HepG2 (cell line): ENCODE data around the gene PTPRU. TPM values are rescaled to one million over a fixed set of nuclear protein-coding genes. Genes with fewer than 3 reads are reported as not detected.

Experiments
- ATAC-seq: fragments of 200-7000 bp; cut with Tn5 transposase; 3 replicates; pipeline ENCODE4 v1.9.1; 2020; ENCODE audit warnings: mild to moderate bottlenecking, moderate library complexity
- BruUV-seq: library from RNA; stranded (reverse); fragments of 400-500 nt; replicated peaks from 2 replicates; lab custom pipeline; 2021; lab: Mats Ljungman, UMichigan
- CTCF ChIA-PET: fragments of 300-600 bp; formaldehyde crosslinking; extraction: SDS; loops from one replicate; lab custom pipeline; 2021; ENCODE audit warnings: low total read pairs, inconsistent platforms, low intra/inter-chr PET ratio; lab: Yijun Ruan, JAX
- POLR2A ChIA-PET: fragments of 350-600 bp; sonication (Branson Sonifier 250); formaldehyde crosslinking; loops from one replicate; lab custom pipeline; 2020; ENCODE audit warnings: antibody characterized with exemption, inconsistent platforms; lab: Yijun Ruan, JAX
- DNase-seq: peaks from one replicate; pipeline ENCODE4 v3.0.0-alpha.2; 2015; ENCODE audit warnings: low spot score
- FAIRE-seq: peaks from 3 replicates; lab custom pipeline; 2011; peaks lifted over from hg19 to GRCh38; lab: Jason Lieb, UNC
- H2AFZ ChIP-seq: one replicate; pipeline ENCODE4 v1.6.1; 2011; ENCODE audit warnings: low read length, inconsistent platforms
- H3K27ac ChIP-seq: fragments of 300-600 bp; 3 replicates; pipeline ENCODE4 v1.8.0; 2011; ENCODE audit warnings: mixed run types, mild to moderate bottlenecking, mixed read lengths, low read length, inconsistent platforms; ENCODE audit not compliant: insufficient read depth; ENCODE audit errors: extremely low read length
- H3K27me3 ChIP-seq, 2 experiments: fragments of 200-600 bp in 1 of 2; 2 replicates in 1 of 2; 3 replicates in 1 of 2; pipeline versions ENCODE4 v1.6.0 to v1.8.0; 2011; ENCODE audit warnings: low read length in 2 of 2, mild to moderate bottlenecking in 2 of 2, moderate library complexity in 2 of 2, inconsistent platforms in 1 of 2; ENCODE audit not compliant: insufficient read depth in 2 of 2, control insufficient read depth in 1 of 2
- H3K36me3 ChIP-seq, 2 experiments: fragments of 200-600 bp in 1 of 2; replicated peaks in 1 of 2; 2 replicates in 1 of 2; 3 replicates in 1 of 2; pipeline versions ENCODE4 v1.5.1 to v1.8.0; 2011; ENCODE audit warnings: low read length in 2 of 2, inconsistent platforms in 1 of 2; ENCODE audit not compliant: insufficient read depth in 2 of 2, control insufficient read depth in 1 of 2
- H3K4me1 ChIP-seq: 2 replicates; pipeline ENCODE4 v1.5.1; 2012; ENCODE audit warnings: low read length, inconsistent platforms; ENCODE audit not compliant: insufficient read depth
- H3K4me2 ChIP-seq: 2 replicates; pipeline ENCODE4 v1.6.0; 2011; ENCODE audit warnings: low read depth, low read length, inconsistent platforms
- H3K4me3 ChIP-seq, 3 experiments: fragments of 200-600 bp in 1 of 3; sonication (generic), shearing (Covaris generic) in 1 of 3; replicated peaks in 1 of 3; 2 replicates each; pipeline ENCODE4 v1.5.1; 2011 to 2016; ENCODE audit warnings: low read length in 3 of 3, inconsistent platforms in 2 of 3, low read depth in 2 of 3, mild to moderate bottlenecking in 2 of 3, control low read depth in 1 of 3, mixed read lengths in 1 of 3; ENCODE audit not compliant: insufficient read depth in 1 of 3
- H3K79me2 ChIP-seq: one replicate; pipeline ENCODE4 v1.6.1; 2011; ENCODE audit warnings: low read length, inconsistent platforms; ENCODE audit not compliant: insufficient read depth
- H3K9ac ChIP-seq: 2 replicates; pipeline ENCODE4 v1.6.0; 2011; ENCODE audit warnings: mild to moderate bottlenecking, low read depth, low read length, inconsistent platforms; ENCODE audit not compliant: insufficient read depth
- H3K9me3 ChIP-seq: 2 replicates; pipeline ENCODE4 v1.5.1; 2012; ENCODE audit warnings: mild to moderate bottlenecking, low read length
- H4K20me1 ChIP-seq: 2 replicates; pipeline ENCODE4 v1.6.0; 2011; ENCODE audit warnings: inconsistent platforms, mild to moderate bottlenecking, low read length, moderate library complexity; ENCODE audit not compliant: insufficient read depth
- AGO2 ChIP-seq: fragments of 200-400 bp; formaldehyde crosslinking; optimal IDR thresholded peaks from 2 replicates; pipeline ENCODE3; 2017; ENCODE audit warnings: mild to moderate bottlenecking, low read depth, low read length, moderate library complexity
- CENPBD1 ChIP-seq: sonication (generic); formaldehyde crosslinking; IDR thresholded peaks from 2 replicates; pipeline ENCODE4 v1.8.0; 2022; ENCODE audit warnings: missing genetic modification reagents, low read depth, mild to moderate bottlenecking, borderline replicate concordance
- HIVEP1 ChIP-seq: sonication (generic); formaldehyde crosslinking; IDR thresholded peaks from 2 replicates; pipeline ENCODE4 v1.4.0; 2020; ENCODE audit warnings: mild to moderate bottlenecking, missing genetic modification reagents
- MLXIP ChIP-seq: sonication (generic); formaldehyde crosslinking; IDR thresholded peaks from 2 replicates; pipeline ENCODE4 v1.9.0; 2021; ENCODE audit warnings: missing genetic modification reagents, borderline replicate concordance
- NFIC ChIP-seq: IDR thresholded peaks from 2 replicates; pipeline ENCODE4 v1.6.1; 2012; ENCODE audit warnings: mild to moderate bottlenecking, low read length, inconsistent platforms
- SNAPC4 ChIP-seq: sonication (generic); formaldehyde crosslinking; IDR thresholded peaks from 2 replicates; pipeline ENCODE4 v1.4.0; 2020; ENCODE audit warnings: mild to moderate bottlenecking, missing genetic modification reagents
- UBTF ChIP-seq: sonication (generic); formaldehyde crosslinking; IDR thresholded peaks from 2 replicates; pipeline ENCODE4 v1.4.0; 2020; ENCODE audit warnings: mild to moderate bottlenecking, missing genetic modification reagents
- ZMAT3 ChIP-seq: sonication (generic); formaldehyde crosslinking; conservative IDR thresholded peaks from 2 replicates; pipeline ENCODE4 v1.7.0; 2021; ENCODE audit warnings: missing genetic modification reagents
- ZNF282 ChIP-seq: fragments of 450-650 bp; IDR thresholded peaks from 2 replicates; pipeline ENCODE4 v1.6.1; 2018; ENCODE audit not compliant: partially characterized antibody
- whole genome bisulfite sequencing: methylation state at CpG from one replicate; pipeline ENCODE4 v1.1.6; 2017; ENCODE audit warnings: low lambda C conversion rate; 5-methylcytosine and 5-hydroxymethylcytosine counted together
- in situ Hi-C: cut with HindIII; loops from 2 replicates; pipeline ENCODE4 v1.10.0; 2017; ENCODE audit warnings: low pct_unique_long_range_greater_than_20kb; ENCODE audit not compliant: extremely low pct_ligation_motif_present
- intact Hi-C: fragments of 100-400 bp; cut with micrococcal nuclease; formaldehyde crosslinking; loops from one replicate; pipeline ENCODE4 v1.10.0; 2022; ENCODE audit not compliant: unreplicated experiment
- polyA plus RNA-seq, 8 experiments: library from polyadenylated mRNA; depleted of rRNA in 3 of 8; stranded (reverse) in 7 of 8; unstranded in 1 of 8; fragments of >200 nt; fragmentation: Illumina TruSeq in 4 of 8; extraction: Trizol in 4 of 8; gene quantifications; 2 replicates each; pipeline versions ENCODE4 v1.2.1 to v1.2.3, GENCODE V29; 2011 to 2016; ENCODE audit warnings: low read depth in 4 of 8, missing spikeins in 1 of 8, mixed read lengths in 1 of 8; ENCODE audit not compliant: insufficient read depth in 1 of 8
- total RNA-seq, 5 experiments: library from RNA; depleted of rRNA; stranded (reverse); fragments of >200 nt; fragmentation: Illumina TruSeq; extraction: Trizol; gene quantifications; 2 replicates each; pipeline ENCODE4 v1.2.3, GENCODE V29; 2016; ENCODE audit warnings: low read depth in 1 of 5

The PTPRU gene
- total and polyA plus RNA-seq, 2 of the 13 experiments (the other 11 are each of a cell fraction or from before 2014, with no cell fraction given), result 21.6 to 22.3 TPM

GRCh38 chr1:29284286-29284960 is 48.1 kb downstream of the PTPRU start (continued):
- TF ChIP-seq ZNF282 (no peak), MLXIP (CRISPR knock-in tag) (no peak)

GRCh38 chr1:29284961-29285560 is 48.7 kb downstream of the PTPRU start:
- intact Hi-C loops (no loop called here), in situ Hi-C loops (no loop called here)
- no peak overlapping the region for H3K4me3 ChIP-seq
- no peak overlapping the region for H3K4me2 ChIP-seq
- FAIRE-seq (no peak), ATAC-seq (no peak), DNase-seq (no peak)
- peaks cover 17% of the 10 kb centered on the region for H3K4me1 ChIP-seq
- no peaks in the 10 kb centered on the region for H3K9me3 ChIP-seq
- H4K20me1 ChIP-seq, result no peaks in the 10 kb centered on the region
- H3K27me3 ChIP-seq, result no peaks in the 10 kb centered on the region
- H2AFZ ChIP-seq, result no peak overlapping the region
- POLR2A ChIA-PET, result no interaction called here
- no TSS peak for BruUV-seq
- CTCF ChIA-PET, result no interaction called here
- no peaks in the 10 kb centered on the region for H3K79me2 ChIP-seq
- H3K27ac ChIP-seq, result no peak overlapping the region
- H3K9ac ChIP-seq, result no peak overlapping the region
- 88% methylated on average over 4 of the region's 5 CpGs for WGBS
- H3K36me3 ChIP-seq, result peaks cover 2 to 5% of the 10 kb centered on the region in 2 experiments; a peak in 3 of 5 replicates
- TF ChIP-seq NFIC (no peak), UBTF (CRISPR knock-in tag) (no peak), SNAPC4 (CRISPR knock-in tag) (no peak), AGO2 (no peak), ZMAT3 (no peak), CENPBD1 (CRISPR knock-in tag) (no peak), HIVEP1 (no peak)
